Suprapubic skin (tissue), 3 donors: Measurements from ENCODE around the gene ZNF423.

ENCODE experiments used
- CTCF ChIP-seq, 2 donors: fragments of 200-600 bp in 1 of 2; fragments of 450-650 bp in 1 of 2; sonication (generic) in 1 of 2; IDR thresholded peaks; one replicate each; pipeline ENCODE4 v1.5.1; 2016 to 2019; ENCODE audit warnings: antibody characterized with exemption in 2 of 2, mild to moderate bottlenecking in 1 of 2, moderate library complexity in 1 of 2
- EP300 ChIP-seq: sonication (generic); formaldehyde crosslinking; IDR thresholded peaks from one replicate; pipeline ENCODE4 v1.6.1; 2017; ENCODE audit warnings: antibody characterized with exemption
- POLR2A ChIP-seq, 2 donors: fragments of 450-650 bp; IDR thresholded peaks; one replicate each; pipeline ENCODE4 v1.6.1; 2017; ENCODE audit warnings: antibody characterized with exemption in 2 of 2, mild to moderate bottlenecking in 2 of 2, moderate library complexity in 2 of 2

- TF ChIP-seq CTCF (IDR thresholded peaks at IDR 0.05): no peak
- TF ChIP-seq POLR2A (IDR thresholded peaks at IDR 0.05): no peak
- TF ChIP-seq EP300: no peak
These were observed 275.1 kb downstream of the ZNF423 start for GRCh38 chr16:49580751-49581303.
